Stimulated activated CD4-positive, alpha-beta T cell treated with anti-CD3 and anti-CD28 coated beads, Interleukin-4, amount 100 ng/mL, for 4 hours (primary cell): Measurements from ENCODE around the gene TFF1.

Source experiments
- DNase-seq, 2 experiments: peaks; one replicate each; pipeline ENCODE4 v3.0.0-alpha.2; 2020

TFF1 gene

GRCh38 chr21:42340187-42341050 lies 25.9 kb downstream of the TFF1 start:
- DNase-seq = no peak

- DNase-seq = no peak
Measured at GRCh38 chr21:42338729-42339715, 27.3 kb downstream of the TFF1 start.

- DNase-seq = peak; percentile 79 to 80
Measured at GRCh38 chr21:42337830-42338728, 28.3 kb downstream of the TFF1 start.

DNA sequence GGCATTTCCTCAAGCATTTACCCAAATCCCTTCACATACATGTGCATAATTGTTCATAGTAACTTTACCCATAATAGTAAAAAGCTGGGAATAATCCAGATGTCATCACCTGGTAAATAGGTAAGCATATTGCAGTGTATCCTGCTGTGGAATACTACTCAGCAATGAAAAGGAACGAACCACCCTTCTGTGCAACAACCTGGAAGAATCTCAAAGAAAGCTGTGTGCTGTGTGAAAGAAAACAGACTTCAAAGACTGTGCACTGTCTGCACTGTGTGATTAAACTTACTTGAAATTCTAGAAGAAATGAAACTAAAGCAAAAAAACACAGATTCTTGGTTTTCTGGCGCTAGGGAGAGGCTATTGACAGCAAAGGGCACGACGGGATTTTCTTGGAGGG lies 29.1 kb downstream of the TFF1 start:
- no peak for DNase-seq

DNA sequence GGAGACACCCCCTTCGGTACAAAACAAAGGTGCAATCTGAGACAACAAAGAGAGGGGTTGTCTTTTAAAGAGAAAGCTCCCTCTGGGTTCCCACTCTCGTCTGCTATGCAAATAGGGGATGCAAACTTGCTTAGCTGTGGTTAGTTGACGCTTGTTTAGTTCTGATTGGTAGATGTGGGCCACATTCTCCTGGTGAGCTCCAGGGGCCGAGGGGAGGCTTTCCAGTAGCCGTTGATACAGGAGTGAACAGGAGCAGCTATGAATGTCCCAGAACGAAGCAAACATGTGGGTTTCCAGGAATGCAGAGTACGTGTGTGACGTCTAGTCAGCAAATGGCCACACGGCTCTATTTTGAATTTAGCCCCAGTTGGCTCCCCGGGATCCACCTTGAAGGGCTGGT lies 30.3 kb downstream of the TFF1 start:
- no peak for DNase-seq

DNA sequence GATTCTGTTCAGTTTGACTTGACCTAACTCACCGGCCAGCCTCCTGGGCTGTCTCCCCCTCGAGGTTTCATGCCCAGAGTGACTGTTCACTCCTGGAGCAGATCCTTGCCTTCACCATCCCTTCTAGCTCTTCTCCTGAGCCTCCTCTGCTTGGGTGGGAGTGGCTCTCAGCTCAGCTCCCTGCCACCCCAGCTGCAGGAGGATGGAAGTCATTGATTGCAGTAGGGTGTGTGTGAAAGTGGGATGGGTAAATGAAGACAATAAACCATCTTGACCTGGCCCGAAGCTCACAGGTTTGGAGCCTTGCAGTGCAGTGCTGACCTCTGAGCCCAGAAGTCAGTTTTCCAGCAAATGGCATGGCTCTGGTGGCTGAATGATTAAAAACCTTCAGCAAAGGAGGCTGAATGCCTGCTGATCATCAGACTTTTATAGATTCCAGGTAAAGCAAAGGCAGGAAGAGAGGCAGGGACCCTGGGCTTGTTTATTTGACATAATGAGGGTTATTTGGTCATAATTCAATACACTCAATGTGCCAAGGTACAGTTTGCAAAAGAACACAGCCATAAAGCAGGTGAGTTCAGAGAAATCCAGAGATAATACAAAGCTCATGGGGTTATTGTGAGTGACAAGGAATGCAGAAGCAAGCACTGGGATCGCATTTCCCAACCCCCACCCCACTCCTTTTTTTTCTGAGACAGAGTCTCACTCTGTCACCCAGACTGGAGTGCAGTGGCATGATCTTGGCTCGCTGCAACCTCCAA lies 33.6 kb downstream of the TFF1 start:
- no peak for DNase-seq

DNA sequence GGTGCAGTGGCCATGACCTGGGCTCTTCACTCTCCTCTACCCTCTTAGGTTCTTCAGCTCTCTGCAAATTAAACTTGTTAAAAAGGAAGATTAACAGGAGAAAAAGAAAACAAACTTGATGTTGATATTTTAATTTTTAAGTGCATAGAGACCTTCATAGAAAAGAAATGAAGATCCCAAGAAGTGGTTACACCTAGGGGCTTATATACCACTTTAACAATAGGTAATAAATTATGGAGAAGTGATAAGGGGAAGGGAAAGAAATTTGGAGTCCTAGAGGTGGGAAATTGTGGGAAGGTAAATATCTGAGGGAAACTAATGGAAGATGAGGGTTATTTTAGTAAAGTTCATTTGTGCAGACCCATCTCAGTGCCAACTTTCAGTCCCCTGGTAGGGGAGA lies 34.7 kb downstream of the TFF1 start:
- DNase-seq = no peak

DNA sequence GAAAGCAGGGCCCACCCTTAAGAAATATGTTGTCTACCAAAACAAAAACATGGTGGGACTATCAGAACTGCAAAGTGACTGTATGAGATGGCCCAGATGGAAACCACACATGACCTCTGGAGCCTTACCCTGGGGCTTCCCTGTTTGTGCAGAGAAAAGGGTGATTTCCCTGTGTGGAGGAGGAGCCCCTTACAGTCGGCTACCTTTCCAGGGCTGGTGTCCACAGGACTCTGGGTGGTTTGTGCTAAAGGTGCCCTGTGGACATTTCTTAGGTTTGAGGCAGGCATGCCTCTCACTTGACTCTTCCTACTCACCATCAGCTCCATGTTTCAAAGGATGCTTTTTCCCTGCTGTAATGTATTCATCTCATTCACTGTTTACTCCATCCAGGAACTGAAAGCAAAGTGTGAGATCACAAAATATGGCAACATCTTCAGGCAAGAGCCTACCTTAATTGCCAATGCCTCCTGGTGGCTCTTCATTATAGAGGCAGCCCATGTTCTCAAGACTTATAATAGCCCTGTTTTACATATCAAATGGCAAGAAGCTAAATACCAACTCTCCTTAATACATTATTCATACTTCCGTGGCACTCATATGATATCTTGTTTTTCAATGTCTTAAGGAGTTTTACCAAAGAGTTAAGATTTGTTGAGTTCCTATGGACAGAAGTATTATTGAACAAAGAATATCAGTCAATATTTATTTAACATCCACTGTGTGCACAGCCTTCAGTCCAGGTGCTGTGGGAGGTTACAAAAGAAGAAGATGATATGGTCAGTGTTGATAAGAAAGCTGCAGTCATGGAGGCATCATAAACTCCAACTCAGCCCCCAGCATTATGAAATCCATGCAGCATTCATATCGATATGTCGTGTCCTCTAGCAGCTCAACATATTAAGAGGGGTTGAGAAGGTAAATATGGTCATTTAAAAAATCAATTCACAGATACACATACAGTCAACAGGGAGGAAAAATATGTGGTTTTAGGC lies 35.7 kb downstream of the TFF1 start:
- DNase-seq = no peak

DNA sequence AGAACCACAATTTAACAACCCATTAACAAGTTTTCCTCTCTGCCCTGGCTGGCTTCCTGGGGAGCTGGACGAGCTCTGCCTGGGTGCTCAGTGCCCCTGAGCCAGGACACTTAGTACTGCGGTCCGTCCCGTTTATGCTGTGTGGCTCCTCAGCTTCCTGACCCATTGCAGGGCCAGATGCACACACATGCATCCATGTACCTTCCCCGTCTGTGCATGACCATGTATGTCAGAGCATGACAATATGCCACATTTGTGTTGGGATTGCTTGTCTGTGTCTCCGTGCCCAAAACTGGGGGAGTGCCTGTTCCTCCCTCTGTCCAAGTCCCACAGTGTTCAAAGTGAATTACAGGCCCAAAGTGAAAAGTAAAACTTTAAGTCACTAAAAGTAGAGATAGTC lies 41.4 kb downstream of the TFF1 start:
- DNase-seq = no peak

DNA sequence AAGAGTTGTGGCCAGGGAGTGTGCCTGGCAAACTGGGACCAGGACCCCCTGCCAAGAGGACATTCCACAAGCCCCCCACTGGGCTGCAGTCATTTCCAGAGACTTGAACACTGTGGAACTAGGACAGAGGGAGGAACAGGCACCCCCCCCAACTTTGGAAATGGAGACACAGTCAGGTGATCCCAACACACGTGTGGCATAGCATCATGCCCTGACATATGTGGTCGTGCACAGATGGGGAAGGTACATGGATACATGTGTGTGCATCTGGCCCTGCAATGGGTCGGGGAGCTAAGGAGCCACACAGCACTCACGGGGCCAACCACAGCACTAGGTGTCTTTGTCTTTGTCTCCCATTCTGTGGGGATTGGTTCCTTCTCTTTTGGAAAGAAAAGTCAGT lies 44.5 kb downstream of the TFF1 start:
- no peak for DNase-seq

DNA sequence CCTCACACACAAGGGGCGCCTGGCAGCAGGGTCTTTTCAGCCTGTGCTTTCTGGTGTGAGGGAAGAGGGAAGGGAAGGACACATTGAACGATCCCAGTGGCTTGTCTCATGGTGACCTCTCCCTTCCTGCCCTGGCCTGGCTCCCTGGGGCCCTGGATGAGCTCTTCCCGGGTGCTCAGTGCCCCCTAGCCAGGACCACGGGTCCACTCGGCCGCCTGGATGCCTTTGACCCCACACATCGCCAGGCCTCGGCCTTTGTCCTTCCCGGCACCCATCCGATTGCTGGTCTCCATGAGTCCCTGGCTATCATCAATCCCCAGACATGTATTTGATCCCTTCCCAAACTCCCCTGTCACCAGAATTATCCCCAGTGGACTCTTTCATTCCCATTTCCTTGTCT lies 45.1 kb downstream of the TFF1 start:
- DNase-seq = no peak

GRCh38 chr21:42320791-42321190 lies 45.5 kb downstream of the TFF1 start:
- no peak for DNase-seq

DNA sequence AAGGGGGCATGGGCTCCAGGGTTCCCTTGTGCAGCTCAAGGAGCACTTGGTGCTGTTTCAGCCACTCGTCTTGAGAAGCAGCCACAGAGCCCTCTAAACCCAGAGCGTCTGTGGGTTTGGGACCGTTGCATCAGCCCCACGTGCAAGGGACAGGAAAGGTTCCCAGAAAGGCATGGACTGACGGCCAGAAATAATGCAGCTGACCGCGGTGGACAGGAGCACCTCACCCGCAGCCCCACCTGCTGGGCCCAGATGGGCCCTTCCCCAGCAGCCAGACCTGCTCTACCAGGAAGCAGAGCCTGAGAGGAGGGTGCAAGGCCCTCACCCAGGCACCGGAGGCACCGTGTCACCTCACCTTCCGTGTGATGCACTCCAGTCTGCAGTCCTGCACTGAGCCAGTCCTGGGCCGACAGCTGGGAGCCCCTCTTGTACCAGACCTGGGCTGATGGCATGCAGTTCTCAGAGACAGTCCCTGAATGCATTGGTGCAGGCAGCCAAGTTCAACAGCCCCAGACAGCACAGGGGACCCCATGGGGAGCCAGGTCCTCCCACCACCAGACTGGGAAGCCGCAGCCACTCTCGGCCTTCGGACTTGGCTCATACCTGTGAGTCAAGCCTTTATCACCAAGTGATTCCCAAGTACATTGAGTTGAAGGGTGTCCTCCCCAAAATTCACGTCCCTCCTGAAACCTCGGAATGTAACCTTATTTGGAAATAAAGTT lies 46.3 kb downstream of the TFF1 start:
- no peak for DNase-seq

- DNase-seq = no peak
Measured at GRCh38 chr21:42319376-42319775, 47.0 kb downstream of the TFF1 start.

- no peak for DNase-seq
Measured at GRCh38 chr21:42317826-42318746, 48.2 kb downstream of the TFF1 start.

DNA sequence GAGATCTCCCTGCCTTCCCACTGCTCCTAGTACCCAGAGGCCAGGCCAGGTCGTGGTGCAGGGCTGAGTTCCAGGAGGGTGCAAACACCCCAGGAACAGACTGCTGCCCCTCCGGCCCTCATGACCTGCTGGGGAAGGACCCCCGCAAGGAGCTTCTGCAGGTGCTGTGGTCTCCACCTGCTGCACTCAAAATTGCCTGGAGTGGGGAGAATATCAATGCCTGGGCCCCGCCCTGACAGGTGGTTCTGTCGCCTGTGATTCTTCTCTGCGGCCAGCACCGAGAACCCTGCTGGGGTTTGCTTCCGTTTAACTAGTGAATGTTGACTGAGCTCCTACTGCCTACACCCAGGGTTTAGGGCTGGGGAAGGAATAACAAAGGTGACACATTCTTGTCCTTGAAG lies 49.0 kb downstream of the TFF1 start:
- no peak for DNase-seq

- DNase-seq = no peak
Measured at GRCh38 chr21:42316891-42317290, 49.4 kb downstream of the TFF1 start.

- DNase-seq = no peak
Measured at GRCh38 chr21:42315296-42315891, 50.9 kb downstream of the TFF1 start, which contains the start of gene TFF3. TSS of gene TFF3 (minus strand) at chr21:42315409. CDS start at chr21:42315374, 35 bp downstream.
